ENCODE measurements around the gene CBS. TPM values are rescaled to one million over a fixed set of nuclear protein-coding genes. Genes with fewer than 3 reads are reported as not detected.
"Not testable (repeated sequence)": the region's sequence is repeated elsewhere in the genome, so short reads cannot be mapped to it uniquely, and the experiment has no call there.

CBS gene
- total RNA-seq, 1 donor: 26.1 TPM

DNA sequence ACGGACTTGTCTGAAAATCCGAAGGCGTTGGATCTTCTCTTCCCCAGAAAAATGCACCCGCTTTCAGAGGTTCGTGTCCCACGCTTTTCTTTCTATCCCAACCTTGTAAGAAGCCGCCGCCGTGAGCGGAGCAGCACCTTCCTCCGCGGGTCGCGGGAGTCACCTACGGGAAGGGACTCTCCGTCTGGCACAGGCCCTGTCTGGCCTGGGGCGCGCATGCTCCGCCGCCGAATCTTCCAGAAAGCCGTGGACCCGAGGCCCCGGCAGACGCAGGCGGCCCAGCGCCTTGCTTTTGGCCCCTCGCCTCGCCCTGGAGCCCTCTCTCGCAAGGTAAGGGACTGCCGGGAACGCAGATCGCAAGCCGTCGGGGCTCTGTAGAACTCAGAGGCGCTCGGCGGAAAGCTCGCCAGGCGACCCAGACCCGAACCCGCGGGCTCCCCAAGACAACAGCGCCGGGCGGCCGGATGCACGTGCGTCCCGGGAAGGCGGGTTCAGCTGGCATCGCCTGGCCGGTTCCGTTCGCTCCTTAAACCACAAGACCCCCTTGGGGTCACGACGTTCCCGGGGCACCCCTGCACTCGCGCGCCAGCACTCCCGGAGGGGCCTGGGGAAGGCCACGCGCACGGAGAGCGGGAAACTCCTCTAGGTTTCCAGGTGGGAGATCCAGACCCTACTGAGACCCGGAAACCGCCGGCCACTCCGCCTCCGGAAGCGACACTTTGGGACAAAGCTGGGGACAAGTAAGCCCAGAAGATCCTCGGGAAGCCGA is 1.1 kb downstream of the CBS start:
- H3K27me3 ChIP-seq (ENCODE audit: insufficient read depth, low read length); H3K9me3 ChIP-seq (ENCODE audit: low read depth, low read length); H4K20me1 ChIP-seq (ENCODE audit: insufficient read depth, low read length); H2AFZ ChIP-seq (ENCODE audit: low read length); H3K4me3 ChIP-seq (ENCODE audit: insufficient read depth, low read length); H3K27ac ChIP-seq (ENCODE audit: low read depth, low read length); H3K36me3 ChIP-seq (ENCODE audit: insufficient read depth, low read length); DNase-seq (ENCODE audit: insufficient read length, low spot score, missing footprints); H3K4me1 ChIP-seq (ENCODE audit: insufficient read depth, low read length); H3K4me2 ChIP-seq (ENCODE audit: insufficient read depth, low read length); H3K79me2 ChIP-seq (ENCODE audit: insufficient read depth, low read length): not testable (repeated sequence)

DNA sequence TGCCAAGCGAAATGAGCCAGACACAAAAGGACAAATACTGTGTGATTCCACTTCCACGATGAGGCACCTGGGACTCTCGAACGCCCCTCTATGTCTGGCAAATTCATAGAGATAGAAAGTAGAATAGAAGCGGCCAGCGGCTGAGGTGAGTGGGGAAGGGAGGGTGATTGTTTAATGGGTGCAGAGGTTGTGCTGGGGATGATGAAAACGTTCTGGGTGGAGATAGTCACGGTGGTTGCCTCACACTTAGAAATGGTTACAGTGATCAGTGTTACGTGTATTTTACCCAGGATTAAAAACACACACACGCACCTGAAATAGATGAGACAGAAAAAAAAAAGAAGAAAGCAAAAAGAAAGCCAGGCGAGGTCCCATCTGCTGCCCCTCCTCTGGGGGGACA is 2.9 kb downstream of the CBS start:
- H2AFZ ChIP-seq (ENCODE audit: low read length); DNase-seq (ENCODE audit: insufficient read length, low spot score, missing footprints); H3K79me2 ChIP-seq (ENCODE audit: insufficient read depth, low read length); H4K20me1 ChIP-seq (ENCODE audit: insufficient read depth, low read length); H3K4me2 ChIP-seq (ENCODE audit: insufficient read depth, low read length); H3K27me3 ChIP-seq (ENCODE audit: insufficient read depth, low read length); H3K9me3 ChIP-seq (ENCODE audit: low read depth, low read length); H3K4me3 ChIP-seq (ENCODE audit: insufficient read depth, low read length); H3K36me3 ChIP-seq (ENCODE audit: insufficient read depth, low read length); H3K27ac ChIP-seq (ENCODE audit: low read depth, low read length); H3K4me1 ChIP-seq (ENCODE audit: insufficient read depth, low read length): not testable (repeated sequence)

DNA sequence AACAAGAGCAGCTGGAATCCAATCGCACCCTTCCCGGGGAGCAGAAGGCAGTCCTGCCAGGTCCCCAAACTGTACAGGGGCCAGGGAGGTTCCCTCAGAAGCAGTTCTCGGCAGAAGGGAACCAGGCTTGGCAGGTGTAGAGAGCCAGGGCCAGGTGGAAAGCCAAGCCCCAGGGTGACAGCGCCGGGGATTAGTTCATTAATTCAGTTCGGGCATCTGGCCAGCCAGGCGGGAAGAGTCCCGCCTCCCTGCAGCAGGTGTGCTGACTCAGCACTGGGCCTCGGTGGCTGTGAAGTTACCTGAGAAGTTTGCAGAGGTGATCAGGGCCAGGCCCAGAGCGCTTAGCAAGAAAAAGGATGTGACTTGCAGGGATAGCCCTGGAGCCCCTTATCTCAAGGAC is 6.0 kb downstream of the CBS start:
- H4K20me1 ChIP-seq (ENCODE audit: insufficient read depth, low read length); H3K27me3 ChIP-seq (ENCODE audit: insufficient read depth, low read length); DNase-seq (ENCODE audit: insufficient read length, low spot score, missing footprints): not testable (repeated sequence)

DNA sequence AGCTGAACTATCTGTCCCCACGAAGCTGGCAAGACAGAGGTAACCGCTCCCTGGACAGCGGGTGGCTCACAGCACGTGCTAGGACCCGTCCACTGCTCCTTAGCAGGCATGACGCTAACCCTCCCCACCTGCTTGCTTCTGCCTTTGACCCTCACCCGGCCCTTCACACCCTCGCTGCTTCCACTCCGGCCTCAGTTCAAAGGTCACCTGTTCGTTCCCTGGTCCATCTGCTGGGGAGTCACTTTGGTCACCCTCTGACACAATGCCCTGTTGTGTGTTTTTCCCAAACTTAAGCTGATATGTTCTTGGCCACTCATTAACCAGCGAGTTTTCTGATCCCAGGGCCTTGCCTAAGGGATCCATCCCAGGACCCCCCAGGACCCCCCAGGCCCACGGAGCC is 7.6 kb downstream of the CBS start:
- not testable (repeated sequence) for H2AFZ ChIP-seq (ENCODE audit: low read length); H3K9me3 ChIP-seq (ENCODE audit: low read depth, low read length); H4K20me1 ChIP-seq (ENCODE audit: insufficient read depth, low read length); H3K4me2 ChIP-seq (ENCODE audit: insufficient read depth, low read length); H3K36me3 ChIP-seq (ENCODE audit: insufficient read depth, low read length); DNase-seq (ENCODE audit: insufficient read length, low spot score, missing footprints); H3K4me3 ChIP-seq (ENCODE audit: insufficient read depth, low read length); H3K79me2 ChIP-seq (ENCODE audit: insufficient read depth, low read length); H3K4me1 ChIP-seq (ENCODE audit: insufficient read depth, low read length); H3K27me3 ChIP-seq (ENCODE audit: insufficient read depth, low read length); H3K27ac ChIP-seq (ENCODE audit: low read depth, low read length)

More for the DNA sequence above, 6.0 kb downstream of the CBS start:
- not testable (repeated sequence) for H3K79me2 ChIP-seq (ENCODE audit: insufficient read depth, low read length); H3K4me3 ChIP-seq (ENCODE audit: insufficient read depth, low read length); H3K27ac ChIP-seq (ENCODE audit: low read depth, low read length); H3K4me1 ChIP-seq (ENCODE audit: insufficient read depth, low read length); H2AFZ ChIP-seq (ENCODE audit: low read length); H3K36me3 ChIP-seq (ENCODE audit: insufficient read depth, low read length); H3K4me2 ChIP-seq (ENCODE audit: insufficient read depth, low read length); H3K9me3 ChIP-seq (ENCODE audit: low read depth, low read length)

DNA sequence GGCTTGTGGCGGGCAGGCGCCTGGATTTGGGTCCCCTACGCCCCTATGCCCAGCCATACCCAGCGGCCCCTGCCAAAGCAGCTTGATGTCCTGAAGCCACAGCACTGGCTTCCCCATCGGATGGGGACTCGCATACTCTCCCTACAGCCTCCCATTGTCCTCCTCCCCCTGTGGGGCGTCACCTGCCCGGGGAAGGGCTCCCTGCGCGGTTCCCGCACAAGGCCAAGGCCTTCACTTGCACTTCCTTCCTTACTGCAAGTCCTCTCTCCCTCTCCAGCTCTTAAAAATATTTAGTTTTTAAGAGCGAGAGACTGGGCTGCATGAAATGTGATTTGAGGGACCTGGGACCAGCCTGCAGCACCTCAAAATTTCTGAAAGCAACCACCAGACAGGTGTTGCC is 8.9 kb downstream of the CBS start:
- DNase-seq (ENCODE audit: insufficient read length, low spot score, missing footprints); H3K27ac ChIP-seq (ENCODE audit: low read depth, low read length); H3K4me3 ChIP-seq (ENCODE audit: insufficient read depth, low read length); H3K4me1 ChIP-seq (ENCODE audit: insufficient read depth, low read length); H3K4me2 ChIP-seq (ENCODE audit: insufficient read depth, low read length); H3K9me3 ChIP-seq (ENCODE audit: low read depth, low read length); H3K36me3 ChIP-seq (ENCODE audit: insufficient read depth, low read length); H3K79me2 ChIP-seq (ENCODE audit: insufficient read depth, low read length); H3K27me3 ChIP-seq (ENCODE audit: insufficient read depth, low read length); H2AFZ ChIP-seq (ENCODE audit: low read length); H4K20me1 ChIP-seq (ENCODE audit: insufficient read depth, low read length): not testable (repeated sequence)

DNA sequence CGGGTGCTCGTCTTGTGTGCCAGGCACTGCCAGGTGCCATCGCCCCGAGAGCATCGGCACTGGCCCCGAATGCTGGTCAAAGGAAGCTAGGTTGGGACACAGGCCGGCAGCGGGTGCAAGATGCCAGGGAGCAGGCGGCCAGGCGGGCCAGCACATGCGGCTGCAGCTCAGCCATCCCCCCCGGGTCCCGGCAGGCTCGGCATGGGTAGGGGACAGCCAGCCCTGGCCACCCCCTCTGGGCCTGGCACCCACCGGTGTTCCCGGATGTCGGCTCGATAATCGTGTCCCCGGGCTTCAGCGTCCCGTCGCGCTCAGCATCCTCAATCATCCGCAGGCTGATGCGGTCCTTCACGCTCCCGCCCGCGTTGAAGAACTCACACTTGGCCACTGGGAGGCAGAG is 9.6 kb downstream of the CBS start:
- not testable (repeated sequence) for H3K79me2 ChIP-seq (ENCODE audit: insufficient read depth, low read length); H4K20me1 ChIP-seq (ENCODE audit: insufficient read depth, low read length); H3K4me1 ChIP-seq (ENCODE audit: insufficient read depth, low read length); H2AFZ ChIP-seq (ENCODE audit: low read length); H3K9me3 ChIP-seq (ENCODE audit: low read depth, low read length); H3K27me3 ChIP-seq (ENCODE audit: insufficient read depth, low read length); H3K4me3 ChIP-seq (ENCODE audit: insufficient read depth, low read length); DNase-seq (ENCODE audit: insufficient read length, low spot score, missing footprints); H3K27ac ChIP-seq (ENCODE audit: low read depth, low read length); H3K36me3 ChIP-seq (ENCODE audit: insufficient read depth, low read length); H3K4me2 ChIP-seq (ENCODE audit: insufficient read depth, low read length)

DNA sequence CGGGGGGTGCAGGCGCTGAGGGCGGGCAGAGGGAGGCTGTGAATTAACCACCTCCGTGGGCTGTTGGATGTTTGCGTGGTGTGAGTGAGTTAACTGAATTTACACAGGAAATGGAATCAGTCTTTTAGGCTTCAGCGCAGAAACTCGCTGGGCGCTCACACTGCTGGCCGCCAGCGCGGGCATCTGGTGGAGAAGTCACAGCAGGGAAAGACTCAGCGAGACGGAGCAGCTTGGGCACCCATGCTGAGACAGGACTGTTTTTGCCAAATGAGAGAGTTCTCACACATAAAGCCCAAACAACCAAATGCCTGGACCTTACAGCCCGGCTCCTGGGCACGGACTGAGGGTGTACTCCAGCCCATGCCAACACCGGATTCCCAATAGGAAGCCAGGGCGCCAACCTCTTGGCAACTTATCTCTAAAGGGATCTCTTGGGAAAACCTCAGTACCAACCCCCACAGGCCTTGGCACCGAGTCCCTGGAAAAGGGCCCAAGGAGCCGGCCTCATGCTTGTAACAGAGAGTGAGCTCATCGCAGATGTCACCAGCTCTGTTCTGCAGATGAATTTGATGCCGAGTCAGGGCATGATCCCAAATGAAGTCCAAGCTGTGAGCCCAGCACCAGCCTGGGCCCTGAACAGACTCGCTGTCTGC is 11.2 kb downstream of the CBS start:
- H3K4me3 ChIP-seq (ENCODE audit: insufficient read depth, low read length); DNase-seq (ENCODE audit: insufficient read length, low spot score, missing footprints); H3K9me3 ChIP-seq (ENCODE audit: low read depth, low read length); H3K27me3 ChIP-seq (ENCODE audit: insufficient read depth, low read length); H3K27ac ChIP-seq (ENCODE audit: low read depth, low read length); H3K4me1 ChIP-seq (ENCODE audit: insufficient read depth, low read length); H4K20me1 ChIP-seq (ENCODE audit: insufficient read depth, low read length); H2AFZ ChIP-seq (ENCODE audit: low read length); H3K4me2 ChIP-seq (ENCODE audit: insufficient read depth, low read length); H3K79me2 ChIP-seq (ENCODE audit: insufficient read depth, low read length); H3K36me3 ChIP-seq (ENCODE audit: insufficient read depth, low read length): not testable (repeated sequence)

DNA sequence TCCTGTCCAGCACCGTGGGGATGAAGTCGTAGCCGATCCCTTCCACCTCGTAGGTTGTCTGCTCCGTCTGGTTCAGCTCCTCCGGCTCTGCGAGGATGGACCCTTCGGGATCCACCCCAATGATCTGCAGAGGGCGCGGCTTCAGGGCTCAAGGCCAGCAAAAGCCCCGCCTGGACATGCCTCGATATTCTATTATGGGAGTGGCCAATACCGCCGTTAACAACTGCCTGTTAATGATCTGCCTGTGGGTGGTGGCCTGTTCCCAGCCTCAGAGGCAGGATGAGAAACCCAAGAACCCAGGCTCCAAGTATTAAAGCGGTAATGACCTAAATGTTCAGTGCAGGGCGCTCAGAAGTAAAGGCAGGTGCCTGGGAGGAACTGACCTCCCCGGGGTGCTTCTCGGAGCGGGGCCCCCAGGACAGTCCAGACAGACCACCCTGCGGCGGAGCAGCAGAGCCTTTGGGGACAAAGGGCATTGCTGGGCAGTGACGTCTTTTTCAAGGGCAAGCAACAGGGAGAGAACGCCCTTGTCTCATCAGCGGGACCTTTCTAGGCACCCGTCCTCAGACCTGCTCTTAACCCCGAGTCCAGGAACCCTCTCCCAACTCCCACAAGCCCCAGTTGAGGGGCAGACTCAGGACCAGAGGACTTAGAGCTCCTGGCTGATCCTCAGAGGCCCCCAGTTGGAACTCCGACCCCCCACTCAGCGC is 12.5 kb downstream of the CBS start:
- H3K27ac ChIP-seq (ENCODE audit: low read depth, low read length); H2AFZ ChIP-seq (ENCODE audit: low read length); H3K4me3 ChIP-seq (ENCODE audit: insufficient read depth, low read length); H3K4me2 ChIP-seq (ENCODE audit: insufficient read depth, low read length); H3K4me1 ChIP-seq (ENCODE audit: insufficient read depth, low read length); H4K20me1 ChIP-seq (ENCODE audit: insufficient read depth, low read length); H3K79me2 ChIP-seq (ENCODE audit: insufficient read depth, low read length); H3K9me3 ChIP-seq (ENCODE audit: low read depth, low read length); DNase-seq (ENCODE audit: insufficient read length, low spot score, missing footprints); H3K36me3 ChIP-seq (ENCODE audit: insufficient read depth, low read length); H3K27me3 ChIP-seq (ENCODE audit: insufficient read depth, low read length): not testable (repeated sequence)

DNA sequence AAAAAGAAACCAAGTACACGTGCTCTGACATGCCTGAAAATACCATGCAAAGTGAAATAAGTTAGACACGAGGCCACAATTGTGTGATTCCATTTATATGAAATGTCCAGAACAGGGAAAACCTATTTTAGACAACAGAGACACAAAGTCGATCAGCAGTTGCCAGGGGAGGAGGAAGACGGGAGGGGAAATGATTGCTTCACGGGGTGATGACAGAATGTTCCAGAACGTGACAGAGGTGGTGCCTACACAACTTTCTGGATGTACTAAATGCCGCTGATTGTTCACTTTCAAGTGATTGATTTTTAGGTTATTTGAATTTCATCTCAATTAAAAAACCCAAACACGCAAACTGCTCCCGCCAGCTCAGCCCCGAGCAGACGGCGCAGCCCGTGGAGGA is 22.5 kb downstream of the CBS start:
- H3K79me2 ChIP-seq (ENCODE audit: insufficient read depth, low read length); H3K27ac ChIP-seq (ENCODE audit: low read depth, low read length); H2AFZ ChIP-seq (ENCODE audit: low read length); H3K4me3 ChIP-seq (ENCODE audit: insufficient read depth, low read length); H3K4me2 ChIP-seq (ENCODE audit: insufficient read depth, low read length); H4K20me1 ChIP-seq (ENCODE audit: insufficient read depth, low read length); DNase-seq (ENCODE audit: insufficient read length, low spot score, missing footprints); H3K27me3 ChIP-seq (ENCODE audit: insufficient read depth, low read length); H3K36me3 ChIP-seq (ENCODE audit: insufficient read depth, low read length); H3K4me1 ChIP-seq (ENCODE audit: insufficient read depth, low read length); H3K9me3 ChIP-seq (ENCODE audit: low read depth, low read length): not testable (repeated sequence)
